HepG2 (cell line): ENCODE measurements around the gene AASDHPPT.

Source experiments
- ARID2 ChIP-seq: sonication (generic); formaldehyde crosslinking; IDR thresholded peaks from 2 replicates; pipeline ENCODE4 v1.8.1; 2022; ENCODE audit warnings: mild to moderate bottlenecking, missing genetic modification reagents, borderline replicate concordance
- CHD2 ChIP-seq: IDR thresholded peaks from 2 replicates; pipeline ENCODE4 v1.6.1; 2011; ENCODE audit warnings: low read depth, low read length, improper control_type of control experiment
- FOXK1 ChIP-seq: sonication (generic); formaldehyde crosslinking; IDR thresholded peaks from 2 replicates; pipeline ENCODE4 v1.4.0; 2020; ENCODE audit warnings: low read depth, missing genetic modification reagents, borderline replicate concordance
- RBM39 ChIP-seq: fragments of 200-400 bp; formaldehyde crosslinking; IDR thresholded peaks from one replicate; pipeline ENCODE4 v1.6.1; 2018; ENCODE audit warnings: antibody characterized with exemption, mild to moderate bottlenecking, low read depth, low read length; ENCODE audit not compliant: poor library complexity, severe bottlenecking
- TBP ChIP-seq: sonication (generic); formaldehyde crosslinking; IDR thresholded peaks from 2 replicates; pipeline ENCODE4 v1.5.0; 2020; ENCODE audit warnings: missing genetic modification reagents
- TMF1 ChIP-seq: sonication (generic); formaldehyde crosslinking; IDR thresholded peaks from 2 replicates; pipeline ENCODE4 v1.8.1; 2022; ENCODE audit warnings: low read depth, missing genetic modification reagents
- USF2 ChIP-seq, 2 experiments: sonication (generic) in 1 of 2; formaldehyde crosslinking in 1 of 2; IDR thresholded peaks; 2 replicates each; pipeline versions ENCODE4 v1.5.1 to v1.6.1; 2011 to 2020; ENCODE audit warnings: borderline replicate concordance in 1 of 2, low read depth in 1 of 2, low read length in 1 of 2, mild to moderate bottlenecking in 1 of 2, missing genetic modification reagents in 1 of 2, moderate library complexity in 1 of 2
- ZBTB8A ChIP-seq: sonication (generic); formaldehyde crosslinking; IDR thresholded peaks from 2 replicates; pipeline ENCODE4 v1.4.0; 2020; ENCODE audit warnings: mild to moderate bottlenecking, low read depth, missing genetic modification reagents, borderline replicate concordance
- ZNF350 ChIP-seq: sonication (generic); formaldehyde crosslinking; IDR thresholded peaks from 2 replicates; pipeline ENCODE4 v1.4.0; 2020; ENCODE audit warnings: mild to moderate bottlenecking, low read depth, missing genetic modification reagents, borderline replicate concordance
- ZNF513 ChIP-seq: sonication (generic); formaldehyde crosslinking; conservative IDR thresholded peaks from 2 replicates; pipeline ENCODE4 v1.5.0; 2020; ENCODE audit warnings: missing genetic modification reagents
- ZNF530 ChIP-seq: sonication (generic); formaldehyde crosslinking; IDR thresholded peaks from 2 replicates; pipeline ENCODE4 v1.5.0; 2020; ENCODE audit warnings: low read depth, mild to moderate bottlenecking, missing genetic modification reagents

- TF ChIP-seq RBM39 (no peak), TBP (CRISPR knock-in tag) (no peak), FOXK1 (CRISPR knock-in tag) (no peak), ZNF350 (CRISPR knock-in tag) (no peak), ZNF530 (CRISPR knock-in tag) (no peak), ARID2 (CRISPR knock-in tag) (no peak), ZBTB8A (CRISPR knock-in tag) (no peak), TMF1 (no peak), ZNF513 (CRISPR knock-in tag) (no peak), CHD2 (no peak), USF2 (IDR thresholded peaks at IDR 0.05; ENCODE audit: low read depth, low read length) (no peak), USF2 (CRISPR knock-in tag; IDR thresholded peaks at IDR 0.05; ENCODE audit: borderline replicate concordance) (no peak)
These were observed 10.5 kb downstream of the AASDHPPT start for GRCh38 chr11:106087815-106088435.
